Peyer's patch (tissue), 4 donors: ENCODE measurements around the gene PLB1.

Experiments
- POLR2A ChIP-seq, 2 donors: fragments of 450-650 bp; IDR thresholded peaks; one replicate each; pipeline ENCODE4 v1.5.1; 2017; ENCODE audit warnings: antibody characterized with exemption in 2 of 2, mild to moderate bottlenecking in 2 of 2, moderate library complexity in 2 of 2
- TF ChIP-seq, protein P1 (sequence below), 6 experiments: fragments of 450-650 bp in 4 of 6; fragments of 200-600 bp in 2 of 6; sonication (generic) in 1 of 6; IDR thresholded peaks; one replicate each; pipeline ENCODE4 v1.5.1; 2017 to 2019; ENCODE audit warnings: antibody characterized with exemption in 6 of 6, mild to moderate bottlenecking in 3 of 6, moderate library complexity in 1 of 6

GRCh38 chr2:28582595-28582994 is 86.7 kb downstream of the PLB1 start:
- TF ChIP-seq, protein P1, sequence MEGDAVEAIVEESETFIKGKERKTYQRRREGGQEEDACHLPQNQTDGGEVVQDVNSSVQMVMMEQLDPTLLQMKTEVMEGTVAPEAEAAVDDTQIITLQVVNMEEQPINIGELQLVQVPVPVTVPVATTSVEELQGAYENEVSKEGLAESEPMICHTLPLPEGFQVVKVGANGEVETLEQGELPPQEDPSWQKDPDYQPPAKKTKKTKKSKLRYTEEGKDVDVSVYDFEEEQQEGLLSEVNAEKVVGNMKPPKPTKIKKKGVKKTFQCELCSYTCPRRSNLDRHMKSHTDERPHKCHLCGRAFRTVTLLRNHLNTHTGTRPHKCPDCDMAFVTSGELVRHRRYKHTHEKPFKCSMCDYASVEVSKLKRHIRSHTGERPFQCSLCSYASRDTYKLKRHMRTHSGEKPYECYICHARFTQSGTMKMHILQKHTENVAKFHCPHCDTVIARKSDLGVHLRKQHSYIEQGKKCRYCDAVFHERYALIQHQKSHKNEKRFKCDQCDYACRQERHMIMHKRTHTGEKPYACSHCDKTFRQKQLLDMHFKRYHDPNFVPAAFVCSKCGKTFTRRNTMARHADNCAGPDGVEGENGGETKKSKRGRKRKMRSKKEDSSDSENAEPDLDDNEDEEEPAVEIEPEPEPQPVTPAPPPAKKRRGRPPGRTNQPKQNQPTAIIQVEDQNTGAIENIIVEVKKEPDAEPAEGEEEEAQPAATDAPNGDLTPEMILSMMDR (IDR thresholded peaks at IDR 0.05), result no peak
- TF ChIP-seq POLR2A (IDR thresholded peaks at IDR 0.05), result no peak
